LNCaP clone FGC (cell line): ENCODE measurements around the gene SPON1.

ENCODE experiments used
- DNase-seq: peaks from one replicate; pipeline ENCODE4 v3.0.0-alpha.2; 2011; ENCODE audit warnings: low read depth
- H3K4me3 ChIP-seq: 2 replicates; pipeline ENCODE4 v1.5.1; 2011; ENCODE audit warnings: mild to moderate bottlenecking, low read depth, low read length, control low read depth
- TF ChIP-seq, protein P1 (sequence below): IDR thresholded peaks from 2 replicates; pipeline ENCODE4 v1.5.1; 2012; ENCODE audit warnings: mild to moderate bottlenecking; ENCODE audit not compliant: control insufficient read depth, insufficient read depth; ENCODE audit errors: extremely low read depth

Gene SPON1

DNA sequence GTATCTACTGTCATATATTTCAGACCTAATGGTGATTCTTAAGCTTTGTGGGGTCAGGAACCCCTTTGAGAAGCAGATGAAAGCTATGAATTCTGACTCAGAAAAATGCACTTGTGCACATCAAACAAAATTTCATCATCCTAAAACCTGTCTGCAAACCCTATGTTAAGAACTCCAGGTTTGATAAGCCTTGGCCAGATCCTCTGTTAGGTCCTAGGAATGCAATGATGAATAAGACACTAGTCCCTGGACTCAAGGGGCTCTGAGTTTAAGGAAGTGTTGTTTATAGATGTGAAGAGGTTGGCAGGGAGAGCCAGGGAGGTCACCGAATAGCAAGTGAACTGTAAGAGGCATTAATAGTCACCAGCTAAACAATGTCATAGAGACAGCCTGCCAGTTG, 103.2 kb downstream of the SPON1 start:
- TF ChIP-seq, protein P1, sequence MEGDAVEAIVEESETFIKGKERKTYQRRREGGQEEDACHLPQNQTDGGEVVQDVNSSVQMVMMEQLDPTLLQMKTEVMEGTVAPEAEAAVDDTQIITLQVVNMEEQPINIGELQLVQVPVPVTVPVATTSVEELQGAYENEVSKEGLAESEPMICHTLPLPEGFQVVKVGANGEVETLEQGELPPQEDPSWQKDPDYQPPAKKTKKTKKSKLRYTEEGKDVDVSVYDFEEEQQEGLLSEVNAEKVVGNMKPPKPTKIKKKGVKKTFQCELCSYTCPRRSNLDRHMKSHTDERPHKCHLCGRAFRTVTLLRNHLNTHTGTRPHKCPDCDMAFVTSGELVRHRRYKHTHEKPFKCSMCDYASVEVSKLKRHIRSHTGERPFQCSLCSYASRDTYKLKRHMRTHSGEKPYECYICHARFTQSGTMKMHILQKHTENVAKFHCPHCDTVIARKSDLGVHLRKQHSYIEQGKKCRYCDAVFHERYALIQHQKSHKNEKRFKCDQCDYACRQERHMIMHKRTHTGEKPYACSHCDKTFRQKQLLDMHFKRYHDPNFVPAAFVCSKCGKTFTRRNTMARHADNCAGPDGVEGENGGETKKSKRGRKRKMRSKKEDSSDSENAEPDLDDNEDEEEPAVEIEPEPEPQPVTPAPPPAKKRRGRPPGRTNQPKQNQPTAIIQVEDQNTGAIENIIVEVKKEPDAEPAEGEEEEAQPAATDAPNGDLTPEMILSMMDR = no peak
- H3K4me3 ChIP-seq = no peak overlapping the region
- DNase-seq = no peak

DNA sequence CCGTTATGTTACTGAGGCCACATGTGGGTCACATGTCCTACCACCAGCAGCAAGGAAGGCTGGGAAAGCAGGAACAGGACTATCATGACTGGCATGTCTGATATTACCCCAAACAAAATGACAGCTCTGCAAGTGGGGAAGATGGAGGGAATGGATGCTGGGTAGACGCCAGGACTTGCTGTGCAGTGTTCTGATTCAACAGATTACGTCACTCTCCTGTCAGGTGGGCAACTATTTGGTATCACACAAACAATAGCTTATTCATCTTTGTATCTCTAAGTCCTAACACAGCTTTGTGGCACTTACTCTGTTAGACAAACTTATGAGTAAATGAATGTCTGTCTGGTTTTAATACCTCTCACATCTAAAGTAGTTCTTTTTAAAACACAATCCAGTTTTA, 105.2 kb downstream of the SPON1 start:
- TF ChIP-seq, protein P1 = no peak

DNA sequence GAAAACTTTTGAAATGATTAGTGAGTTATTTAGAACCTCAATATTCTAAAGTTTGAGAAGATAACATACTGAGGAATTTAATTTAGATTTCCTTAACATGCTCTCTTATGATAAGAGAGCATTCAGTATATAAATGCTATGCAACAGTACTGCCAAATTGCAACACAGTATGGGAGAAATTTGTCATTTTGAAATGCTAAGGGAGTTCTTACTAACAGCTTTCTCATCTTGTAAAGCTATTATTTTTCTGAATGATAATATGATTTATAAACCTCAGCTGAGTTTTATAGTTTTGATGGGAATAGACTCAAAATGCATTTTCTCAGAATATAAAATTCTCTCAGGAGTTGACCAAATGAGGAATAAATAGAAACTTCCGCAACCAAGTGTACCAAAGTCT, 108.4 kb downstream of the SPON1 start:
- TF ChIP-seq, protein P1 = no peak
- no peak overlapping the region for H3K4me3 ChIP-seq
- no peak for DNase-seq

More for the DNA sequence above, 105.2 kb downstream of the SPON1 start:
- DNase-seq = no peak
- H3K4me3 ChIP-seq = no peak overlapping the region

DNA sequence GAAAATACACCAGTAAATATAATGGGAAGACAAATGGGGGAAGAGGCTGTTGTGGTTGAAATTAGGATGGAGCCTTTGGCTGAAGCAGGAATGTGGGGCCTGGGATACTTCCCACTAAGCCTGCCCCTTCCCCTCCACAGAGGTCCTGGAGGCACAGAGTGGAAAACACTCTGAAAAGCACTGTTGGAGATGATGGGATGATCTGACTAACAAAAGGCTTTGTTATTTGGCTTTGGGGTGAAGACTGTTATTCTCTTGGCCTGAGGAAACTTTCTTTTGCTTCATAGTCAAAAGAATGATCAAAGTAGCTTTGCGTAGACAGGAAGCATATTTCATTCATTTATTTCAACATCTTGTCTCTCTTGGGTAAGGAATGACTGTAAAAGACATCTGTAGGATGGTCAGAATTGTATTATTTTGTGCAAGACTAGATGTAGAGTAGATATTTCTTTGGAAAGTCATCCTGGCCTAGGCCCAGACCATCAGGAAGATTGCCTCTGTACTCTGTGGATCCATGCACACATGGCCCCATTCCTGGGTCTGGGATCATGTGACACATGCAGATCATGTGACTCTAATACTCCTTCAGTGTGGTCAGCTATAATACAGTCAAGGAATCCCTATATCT, 111.4 kb downstream of the SPON1 start:
- no peak overlapping the region for H3K4me3 ChIP-seq
- no peak for DNase-seq
- TF ChIP-seq, protein P1 = no peak

DNA sequence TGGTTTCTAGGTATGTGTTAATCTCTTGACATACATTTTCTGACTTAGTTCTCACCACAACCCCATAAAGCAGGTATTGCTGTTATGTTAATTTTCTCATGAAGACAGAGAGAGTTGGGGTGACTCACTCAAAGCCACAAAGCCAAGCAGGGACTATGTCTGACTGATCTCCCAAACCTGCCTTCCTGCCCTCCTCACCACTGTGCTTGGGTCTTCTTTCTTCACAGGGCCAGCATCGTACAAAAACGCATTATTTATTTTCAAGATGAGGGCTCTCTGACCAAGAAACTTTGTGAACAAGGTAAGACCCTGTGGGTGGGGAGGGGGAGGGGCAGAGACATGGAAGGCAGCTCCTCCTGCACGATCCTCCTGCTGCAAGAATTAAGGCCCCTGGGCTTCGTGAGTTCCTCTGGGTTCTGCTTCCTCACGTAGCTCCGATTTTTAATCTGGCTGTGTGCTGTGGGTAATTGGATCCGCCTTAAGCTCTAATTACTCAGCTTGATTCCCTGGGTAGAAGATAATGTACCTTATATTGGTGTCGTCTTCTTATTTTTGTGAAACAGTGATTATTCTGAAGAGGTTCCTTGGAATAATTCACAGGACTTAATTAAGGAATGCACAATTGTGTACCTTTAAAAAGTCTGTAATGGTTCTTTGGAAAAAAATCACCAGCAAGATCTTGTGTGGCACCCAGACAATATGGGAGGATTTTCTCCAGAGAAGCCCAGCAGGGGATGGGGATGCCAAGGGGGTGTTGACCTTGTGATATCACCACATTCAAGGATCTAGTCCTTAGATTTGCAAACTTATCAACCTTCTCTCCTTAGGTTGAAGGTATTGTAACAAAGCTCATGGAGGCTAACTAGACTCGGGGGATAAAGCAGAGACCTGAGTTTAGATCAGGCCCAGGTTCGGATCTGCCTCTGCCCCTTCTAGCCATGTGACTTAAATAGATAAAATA, 112.9 kb downstream of the SPON1 start:
- DNase-seq = no peak

DNA sequence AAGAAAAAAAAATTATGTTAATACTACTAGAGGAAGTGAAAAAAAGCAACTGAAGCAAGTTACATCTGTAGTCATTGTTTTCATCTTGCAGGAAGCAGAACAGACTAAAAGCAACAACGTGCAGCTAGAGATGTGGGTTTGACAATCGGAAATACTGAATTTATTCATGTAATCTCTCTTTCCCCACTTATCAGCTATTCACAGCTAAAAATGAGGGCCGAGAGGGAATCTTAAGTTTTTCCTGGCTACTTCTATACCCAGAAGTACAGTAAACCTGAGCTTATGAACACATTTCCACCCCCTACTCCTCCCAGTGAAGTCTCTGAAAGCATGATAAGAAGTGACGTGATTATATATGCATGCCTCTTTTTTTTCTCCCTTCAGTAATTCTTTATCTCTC, 116.5 kb downstream of the SPON1 start:
- TF ChIP-seq, protein P1 = no peak
- DNase-seq = no peak
- no peak overlapping the region for H3K4me3 ChIP-seq

More for the DNA sequence above, 112.9 kb downstream of the SPON1 start:
- TF ChIP-seq, protein P1 = no peak
- H3K4me3 ChIP-seq = no peak overlapping the region

DNA sequence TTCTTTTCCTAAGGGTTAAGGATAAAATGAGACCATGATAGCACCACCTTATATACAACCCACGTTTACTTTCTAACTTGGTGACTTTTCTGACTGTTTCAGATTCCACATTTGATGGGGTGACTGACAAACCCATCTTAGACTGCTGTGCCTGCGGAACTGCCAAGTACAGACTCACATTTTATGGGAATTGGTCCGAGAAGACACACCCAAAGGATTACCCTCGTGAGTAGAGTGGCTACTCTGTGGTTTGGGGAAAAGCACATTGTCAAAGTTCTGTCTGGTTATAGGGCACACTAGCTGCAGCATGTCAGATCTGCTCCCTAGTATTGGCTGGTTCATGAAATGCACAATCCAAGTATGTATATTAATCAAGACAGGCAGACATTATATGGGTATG, 117.3 kb downstream of the SPON1 start:
- TF ChIP-seq, protein P1 = no peak
- no peak for DNase-seq
- no peak overlapping the region for H3K4me3 ChIP-seq
